GM23338 (cell line): ENCODE data around the gene PLOD3. TPM values are rescaled to one million over a fixed set of nuclear protein-coding genes. Genes with fewer than 3 reads are reported as not detected.
A peak's percentile ranks its signal among the peaks of the same experiment; 100 is the strongest.

Source experiments
- ATAC-seq: fragments of 200-7000 bp; cut with Tn5 transposase; 3 replicates; pipeline ENCODE4 v1.9.1; 2020
- DNase-seq: peaks from one replicate; pipeline ENCODE4 v3.0.0-alpha.2; 2015; ENCODE audit warnings: low spot score
- H2AFZ ChIP-seq: fragments of 200-600 bp; sonication (generic); 2 replicates; pipeline ENCODE4 v1.8.0; 2016; ENCODE audit warnings: antibody characterized with exemption, mild to moderate bottlenecking, moderate library complexity
- H3F3A ChIP-seq: fragments of 200-600 bp; sonication (generic); replicated peaks from 2 replicates; pipeline ENCODE4 v1.8.0; 2017; ENCODE audit warnings: antibody characterized with exemption, mixed run types, low read depth
- H3K27ac ChIP-seq: fragments of 200-600 bp; sonication (generic); 2 replicates; pipeline ENCODE4 v1.6.1; 2016; ENCODE audit warnings: low read depth
- H3K27me3 ChIP-seq: fragments of 200-600 bp; sonication (generic); 2 replicates; pipeline ENCODE4 v1.8.0; 2016; ENCODE audit warnings: mild to moderate bottlenecking, mixed run types, moderate library complexity; ENCODE audit not compliant: insufficient read depth
- H3K36me3 ChIP-seq: fragments of 200-600 bp; sonication (generic); 2 replicates; pipeline ENCODE4 v1.8.0; 2016; ENCODE audit warnings: mild to moderate bottlenecking; ENCODE audit not compliant: insufficient read depth
- H3K4me1 ChIP-seq: fragments of 200-600 bp; sonication (generic); 2 replicates; pipeline ENCODE4 v1.8.0; 2016; ENCODE audit warnings: mild to moderate bottlenecking, moderate library complexity; ENCODE audit not compliant: insufficient read depth
- H3K4me2 ChIP-seq: fragments of 200-600 bp; sonication (generic); 2 replicates; pipeline ENCODE4 v1.7.1; 2017; ENCODE audit warnings: mixed run types
- H3K4me3 ChIP-seq: fragments of 200-600 bp; sonication (generic); 2 replicates; pipeline ENCODE4 v1.6.1; 2016; ENCODE audit warnings: mixed run types
- H3K79me2 ChIP-seq: fragments of 200-600 bp; sonication (generic); replicated peaks from 2 replicates; pipeline ENCODE4 v1.8.0; 2017; ENCODE audit warnings: mild to moderate bottlenecking; ENCODE audit not compliant: insufficient read depth
- H3K9me2 ChIP-seq: fragments of 200-600 bp; sonication (generic); 2 replicates; pipeline ENCODE4 v1.8.0; 2017; ENCODE audit not compliant: insufficient read depth
- H4K20me1 ChIP-seq: fragments of 200-600 bp; sonication (generic); replicated peaks from 2 replicates; pipeline ENCODE4 v1.8.0; 2017; ENCODE audit warnings: mild to moderate bottlenecking; ENCODE audit not compliant: insufficient read depth
- H3K27ac Mint-ChIP-seq: 2 replicates; pipeline ENCODE4 v1.8.0; 2020; ENCODE audit warnings: inconsistent platforms, mild to moderate bottlenecking, moderate library complexity, mixed read lengths
- H3K27me3 Mint-ChIP-seq: 3 replicates; pipeline ENCODE4 v1.8.0; 2022; ENCODE audit warnings: low read depth, mild to moderate bottlenecking, moderate library complexity, mixed read lengths, inconsistent platforms; ENCODE audit not compliant: insufficient read depth, poor library complexity
- H3K36me3 Mint-ChIP-seq: 3 replicates; pipeline ENCODE4 v1.8.0; 2021; ENCODE audit warnings: low read depth, mild to moderate bottlenecking, inconsistent platforms, moderate library complexity, mixed read lengths
- H3K4me1 Mint-ChIP-seq: 3 replicates; pipeline ENCODE4 v1.8.0; 2020; ENCODE audit warnings: mild to moderate bottlenecking, inconsistent platforms, mixed read lengths
- H3K4me3 Mint-ChIP-seq: 3 replicates; pipeline ENCODE4 v1.8.0; 2021; ENCODE audit warnings: moderate library complexity, mild to moderate bottlenecking, inconsistent platforms, mixed read lengths
- H3K9me3 Mint-ChIP-seq: 3 replicates; pipeline ENCODE4 v1.8.0; 2020; ENCODE audit warnings: moderate library complexity, mild to moderate bottlenecking, inconsistent platforms, mixed read lengths
- CREB1 ChIP-seq: fragments of 250-450 bp; sonication (Bioruptor Pico); IDR thresholded peaks from 2 replicates; pipeline ENCODE4 v1.5.0; 2020; ENCODE audit warnings: low read depth, mild to moderate bottlenecking, moderate library complexity
- CTCF ChIP-seq, 2 experiments: fragments of 200-600 bp in 1 of 2; sonication (generic) in 1 of 2; conservative IDR thresholded peaks; 2 replicates each; pipeline versions ENCODE4 v1.5.1 to v1.6.1; 2016 to 2017; ENCODE audit warnings: antibody characterized with exemption in 2 of 2, low read depth in 2 of 2, mild to moderate bottlenecking in 2 of 2, moderate library complexity in 1 of 2
- NANOG ChIP-seq: IDR thresholded peaks from 2 replicates; pipeline ENCODE4 v1.6.1; 2016; ENCODE audit warnings: antibody characterized with exemption, borderline replicate concordance
- POLR2AphosphoS5 ChIP-seq: IDR thresholded peaks from 2 replicates; pipeline ENCODE4 v1.6.1; 2016; ENCODE audit warnings: antibody characterized with exemption, low read depth
- ZNF114 ChIP-seq: fragments of 250-450 bp; sonication (Bioruptor Pico); IDR thresholded peaks from 2 replicates; pipeline ENCODE4 v1.5.0; 2020; ENCODE audit warnings: mild to moderate bottlenecking, moderate library complexity
- polyA plus RNA-seq: library from polyadenylated mRNA; unstranded; fragments of >200 nt; fragmentation: Nextera tagmentation; extraction: Ambion mirVana; gene quantifications from 2 replicates; pipeline ENCODE4 v1.2.1, GENCODE V29; 2016
- total RNA-seq: library from RNA; depleted of rRNA; stranded (reverse); fragments of >200 nt; shearing (Covaris generic); gene quantifications from 2 replicates; pipeline ENCODE4 v1.2.3, GENCODE V29; 2014

Gene PLOD3
- total and polyA plus RNA-seq, 2 experiments from 2014 or later, result 35.2 to 40.7 TPM

GRCh38 chr7:101248276-101248675 is 30.9 kb upstream of the PLOD3 start:
- peaks cover 10% of the 10 kb centered on the region; the same call in 1 of the 2 replicates for H4K20me1 ChIP-seq
- peaks cover 20% of the 10 kb centered on the region for H3K4me1 ChIP-seq
- peaks cover 23% of the 10 kb centered on the region for H3F3A ChIP-seq
- no peak overlapping the region for H3K4me3 ChIP-seq
- H3K9me3 Mint-ChIP-seq, result no peaks in the 10 kb centered on the region; the same call in 2 of the 3 replicates
- H3K27ac Mint-ChIP-seq, result peak overlapping the region; percentile 17; the same call in 1 of the 2 replicates
- DNase-seq (no peak), ATAC-seq (no peak)
- peaks cover 30% of the 10 kb centered on the region for H3K36me3 Mint-ChIP-seq
- H3K27me3 Mint-ChIP-seq, result peaks cover 16% of the 10 kb centered on the region
- peaks cover 59% of the 10 kb centered on the region for H3K79me2 ChIP-seq
- TF ChIP-seq NANOG, result no peak
- TF ChIP-seq CTCF (conservative IDR thresholded peaks at IDR 0.05; ENCODE audit: low read depth in 2 of 2), result peak in 1 of 2 experiments; percentile 34; a peak in 1 of 4 replicates
- H3K36me3 ChIP-seq, result no peaks in the 10 kb centered on the region
- H3K27ac ChIP-seq, result peak overlapping the region; percentile 78; the same call in 1 of the 2 replicates
- no peaks in the 10 kb centered on the region for H3K27me3 ChIP-seq
- no peaks in the 10 kb centered on the region for H3K9me2 ChIP-seq
- H2AFZ ChIP-seq, result no peak overlapping the region
- no peak overlapping the region; the same call in 2 of the 3 replicates for H3K4me3 Mint-ChIP-seq
- no peak overlapping the region for H3K4me2 ChIP-seq
- peaks cover 26% of the 10 kb centered on the region for H3K4me1 Mint-ChIP-seq

GRCh38 chr7:101245147-101245668 is 27.8 kb upstream of the PLOD3 start:
- H3K4me3 ChIP-seq, result peak overlapping the region; percentile 100
- peaks cover 10% of the 10 kb centered on the region; the same call in 1 of the 2 replicates for H4K20me1 ChIP-seq
- H2AFZ ChIP-seq, result no peak overlapping the region
- peaks cover 33% of the 10 kb centered on the region for H3K36me3 Mint-ChIP-seq
- no peaks in the 10 kb centered on the region for H3K9me2 ChIP-seq
- TF ChIP-seq CREB1 (CRISPR knock-in tag) (no peak; the same call in 1 of the 2 replicates), ZNF114 (CRISPR knock-in tag) (0 out of 2 replicates have a peak, but pooled peaks have one; percentile 18), CTCF (conservative IDR thresholded peaks at IDR 0.05; ENCODE audit: low read depth in 2 of 2) (0 out of 4 replicates have a peak, but pooled peaks of 1 of the 2 experiments have one; percentile 5), POLR2AphosphoS5 (peak; percentile 66)
- no peaks in the 10 kb centered on the region for H3K27me3 ChIP-seq
- peak overlapping the region; percentile 99 for H3K4me3 Mint-ChIP-seq
- H3K4me1 Mint-ChIP-seq, result peaks cover 20% of the 10 kb centered on the region
- peaks cover 18% of the 10 kb centered on the region for H3K27me3 Mint-ChIP-seq
- ATAC-seq (no peak), DNase-seq (no peak)
- peaks cover 58% of the 10 kb centered on the region for H3K79me2 ChIP-seq
- peak overlapping the region; percentile 97 for H3K27ac ChIP-seq
- peak overlapping the region; percentile 97 for H3K27ac Mint-ChIP-seq
- H3F3A ChIP-seq, result peaks cover 34% of the 10 kb centered on the region
- peak overlapping the region; percentile 100 for H3K4me2 ChIP-seq
- peaks cover 14% of the 10 kb centered on the region for H3K4me1 ChIP-seq
- H3K36me3 ChIP-seq, result no peaks in the 10 kb centered on the region
- no peaks in the 10 kb centered on the region for H3K9me3 Mint-ChIP-seq
